DND-41 (cell line): ENCODE data around the gene MXRA5.

Experiments used
- EZH2 ChIP-seq: IDR thresholded peaks from 3 replicates; pipeline ENCODE4 v1.6.1; 2012; ENCODE audit warnings: borderline replicate concordance, low read depth, mild to moderate bottlenecking, moderate library complexity, low read length, inconsistent platforms; ENCODE audit not compliant: severe bottlenecking
- TF ChIP-seq, protein P1 (sequence below): IDR thresholded peaks from 2 replicates; pipeline ENCODE4 v1.5.1; 2012; ENCODE audit warnings: borderline replicate concordance, low read length, moderate library complexity, mild to moderate bottlenecking; ENCODE audit not compliant: poor library complexity, severe bottlenecking; ENCODE audit errors: extremely low read depth

DNA sequence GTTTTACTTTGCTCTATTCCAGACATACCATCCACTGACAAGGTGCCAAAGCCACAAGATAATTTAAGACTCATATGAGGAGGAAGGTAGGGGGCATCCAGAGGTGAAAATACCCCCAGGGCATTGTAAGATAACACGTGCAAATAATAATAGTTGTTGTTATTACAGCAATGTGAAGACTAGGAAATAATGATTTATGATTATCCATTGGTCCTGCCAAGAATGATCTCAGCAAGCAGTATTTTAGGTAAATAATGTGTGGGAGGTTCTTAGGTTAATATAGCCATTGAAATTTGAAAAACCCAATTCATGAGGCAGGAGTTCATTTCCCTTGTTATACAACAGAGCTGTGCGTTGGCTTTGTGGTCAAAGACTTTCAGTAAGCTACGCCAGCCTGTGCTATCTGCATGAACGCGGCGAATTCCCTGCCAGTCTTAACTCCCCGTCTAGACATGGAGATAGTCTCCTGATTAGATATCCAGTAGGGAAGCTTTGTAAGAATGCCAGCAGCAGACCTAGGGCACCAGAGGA is 47.2 kb upstream of the MXRA5 start:
- TF ChIP-seq, protein P1, sequence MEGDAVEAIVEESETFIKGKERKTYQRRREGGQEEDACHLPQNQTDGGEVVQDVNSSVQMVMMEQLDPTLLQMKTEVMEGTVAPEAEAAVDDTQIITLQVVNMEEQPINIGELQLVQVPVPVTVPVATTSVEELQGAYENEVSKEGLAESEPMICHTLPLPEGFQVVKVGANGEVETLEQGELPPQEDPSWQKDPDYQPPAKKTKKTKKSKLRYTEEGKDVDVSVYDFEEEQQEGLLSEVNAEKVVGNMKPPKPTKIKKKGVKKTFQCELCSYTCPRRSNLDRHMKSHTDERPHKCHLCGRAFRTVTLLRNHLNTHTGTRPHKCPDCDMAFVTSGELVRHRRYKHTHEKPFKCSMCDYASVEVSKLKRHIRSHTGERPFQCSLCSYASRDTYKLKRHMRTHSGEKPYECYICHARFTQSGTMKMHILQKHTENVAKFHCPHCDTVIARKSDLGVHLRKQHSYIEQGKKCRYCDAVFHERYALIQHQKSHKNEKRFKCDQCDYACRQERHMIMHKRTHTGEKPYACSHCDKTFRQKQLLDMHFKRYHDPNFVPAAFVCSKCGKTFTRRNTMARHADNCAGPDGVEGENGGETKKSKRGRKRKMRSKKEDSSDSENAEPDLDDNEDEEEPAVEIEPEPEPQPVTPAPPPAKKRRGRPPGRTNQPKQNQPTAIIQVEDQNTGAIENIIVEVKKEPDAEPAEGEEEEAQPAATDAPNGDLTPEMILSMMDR = no peak
- TF ChIP-seq EZH2 = no peak
